Measurements from ENCODE around the gene GNL2. TPM values are rescaled to one million over a fixed set of nuclear protein-coding genes. Genes with fewer than 3 reads are reported as not detected.

GNL2 gene
- total and polyA plus RNA-seq, 2 donors (not counting 1 experiment from before 2014, with no cell fraction given) = 15.7 to 44.0 TPM

- Histone ChIP-seq H4K20me1 (ENCODE audit: control insufficient read depth, insufficient read depth, low read length, poor library complexity, severe bottlenecking) (no peaks in the 10 kb centered on the region), H3K4me3 (ENCODE audit: control extremely low read depth in 1 of 5, extremely low read depth in 1 of 5, insufficient read depth in 1 of 5, low read depth in 2 of 5, low read length in 4 of 5) (no peak overlapping the region), H3K27ac (ENCODE audit: low read length in 2 of 2) (no peak overlapping the region), H3K9me3 (ENCODE audit: control extremely low read depth in 1 of 3, control insufficient read depth in 2 of 3, insufficient read depth in 1 of 3, low read length in 2 of 3) (peaks cover 0 to 6% (median 0%) of the 10 kb centered on the region in 3 donors), H3K36me3 (replicated peaks in 1 of 2; ENCODE audit: control extremely low read depth in 1 of 2, control insufficient read depth in 1 of 2, extremely low read depth in 1 of 2, insufficient read depth in 2 of 2, low read length in 1 of 2) (no peaks in the 10 kb centered on the region), H3K27me3 (replicated peaks in 1 of 4; ENCODE audit: control extremely low read depth in 1 of 4, control insufficient read depth in 3 of 4, insufficient read depth in 4 of 4, low read length in 3 of 4) (peaks cover 0 to 75% (median 43%) of the 10 kb centered on the region in 4 experiments), H2AFZ (ENCODE audit: insufficient read depth, low read depth, low read length, poor library complexity, severe bottlenecking) (no peak overlapping the region), H3K4me2 (replicated peaks; ENCODE audit: low read depth, low read length, poor library complexity, severe bottlenecking) (no peak overlapping the region), H3K4me1 (ENCODE audit: control insufficient read depth in 2 of 2, insufficient read depth in 2 of 2, low read length in 2 of 2) (peaks cover 15% of the 10 kb centered on the region in 2 donors), H3K79me2 (ENCODE audit: control insufficient read depth, insufficient read depth, low read length) (no peaks in the 10 kb centered on the region), H3K9ac (ENCODE audit: low read length) (no peak overlapping the region)
- TF ChIP-seq EZH2 (IDR thresholded peaks at IDR 0.05; ENCODE audit: borderline replicate concordance, insufficient read depth, low read depth, low read length, poor library complexity, severe bottlenecking) (no peak), CTCF (IDR thresholded peaks at IDR 0.05) (no peak)
- no peak for ATAC-seq (ENCODE audit: low read depth)
- DNase-seq = no peak
- POLR2A ChIA-PET = no interaction called here
- Mint-ChIP-seq H3K9me3 (ENCODE audit: insufficient read depth) (no peaks in the 10 kb centered on the region), H3K4me1 (peaks cover 12% of the 10 kb centered on the region), H3K4me3 (no peak overlapping the region), H3K27me3 (peaks cover 84% of the 10 kb centered on the region), H3K27ac (no peak overlapping the region)
- intact Hi-C loops (cut with micrococcal nuclease) = no loop called here
- WGBS (ENCODE audit: insufficient coverage) = 41% methylated on average over 12 of the region's 15 CpGs
- CTCF ChIA-PET = no interaction called here
Measured at GRCh38 chr1:37630426-37631028, 34.8 kb upstream of the GNL2 start.

- Mint-ChIP-seq H3K4me3 (no peak overlapping the region), H3K27me3 (peaks cover 84% of the 10 kb centered on the region), H3K9me3 (ENCODE audit: insufficient read depth) (no peaks in the 10 kb centered on the region), H3K4me1 (peaks cover 8% of the 10 kb centered on the region), H3K27ac (no peak overlapping the region)
- Histone ChIP-seq H3K4me2 (replicated peaks; ENCODE audit: low read depth, low read length, poor library complexity, severe bottlenecking) (no peak overlapping the region), H3K9me3 (ENCODE audit: control extremely low read depth in 1 of 3, control insufficient read depth in 2 of 3, insufficient read depth in 1 of 3, low read length in 2 of 3) (peaks cover 0 to 6% (median 0%) of the 10 kb centered on the region in 3 donors), H2AFZ (ENCODE audit: insufficient read depth, low read depth, low read length, poor library complexity, severe bottlenecking) (no peak overlapping the region), H3K4me1 (ENCODE audit: control insufficient read depth in 2 of 2, insufficient read depth in 2 of 2, low read length in 2 of 2) (peaks cover 14 to 15% of the 10 kb centered on the region in 2 donors), H4K20me1 (ENCODE audit: control insufficient read depth, insufficient read depth, low read length, poor library complexity, severe bottlenecking) (no peaks in the 10 kb centered on the region), H3K27ac (ENCODE audit: low read length in 2 of 2) (no peak overlapping the region), H3K27me3 (replicated peaks in 1 of 4; ENCODE audit: control extremely low read depth in 1 of 4, control insufficient read depth in 3 of 4, insufficient read depth in 4 of 4, low read length in 3 of 4) (peaks cover 0 to 69% (median 40%) of the 10 kb centered on the region in 4 experiments), H3K4me3 (ENCODE audit: control extremely low read depth in 1 of 5, extremely low read depth in 1 of 5, insufficient read depth in 1 of 5, low read depth in 2 of 5, low read length in 4 of 5) (no peak overlapping the region), H3K79me2 (ENCODE audit: control insufficient read depth, insufficient read depth, low read length) (no peaks in the 10 kb centered on the region), H3K36me3 (replicated peaks in 1 of 2; ENCODE audit: control extremely low read depth in 1 of 2, control insufficient read depth in 1 of 2, extremely low read depth in 1 of 2, insufficient read depth in 2 of 2, low read length in 1 of 2) (no peaks in the 10 kb centered on the region), H3K9ac (ENCODE audit: low read length) (no peak overlapping the region)
- WGBS (ENCODE audit: insufficient coverage) = 63% methylated on average over 5 of the region's 7 CpGs
- ATAC-seq (ENCODE audit: low read depth) (no peak), DNase-seq (no peak)
- intact Hi-C loops (cut with micrococcal nuclease) = no loop called here
- ChIA-PET CTCF (no interaction called here), POLR2A (no interaction called here)
- TF ChIP-seq EZH2 (IDR thresholded peaks at IDR 0.05; ENCODE audit: borderline replicate concordance, insufficient read depth, low read depth, low read length, poor library complexity, severe bottlenecking) (no peak), CTCF (IDR thresholded peaks at IDR 0.05) (no peak)
Measured at GRCh38 chr1:37629726-37630425, 34.1 kb upstream of the GNL2 start.
